Mononuclear cell (primary cell): Measurements from ENCODE around the gene ADAMTS4. TPM values are rescaled to one million over a fixed set of nuclear protein-coding genes. Genes with fewer than 3 reads are reported as not detected.

Source experiments
- H3K27me3 ChIP-seq: 2 replicates; pipeline ENCODE4 v1.6.0; 2011; ENCODE audit warnings: low read length, control low read depth; ENCODE audit not compliant: insufficient read depth
- H3K4me1 ChIP-seq: 2 replicates; pipeline ENCODE4 v1.5.1; 2011; ENCODE audit warnings: mild to moderate bottlenecking, low read length, control low read depth; ENCODE audit not compliant: insufficient read depth
- H3K4me3 ChIP-seq: 2 replicates; pipeline ENCODE4 v1.5.1; 2011; ENCODE audit warnings: mild to moderate bottlenecking, low read length, moderate library complexity
- H3K9me3 ChIP-seq: 2 replicates; pipeline ENCODE4 v1.5.1; 2011; ENCODE audit warnings: low read depth, mild to moderate bottlenecking, control low read depth, low read length
- total RNA-seq: library from RNA; depleted of rRNA; stranded (reverse); fragments of >200 nt; gene quantifications from one replicate; pipeline ENCODE4 v1.2.3, GENCODE V29; 2012

The ADAMTS4 gene
- total RNA-seq, 1 donor, result 0.21 TPM

GRCh38 chr1:161209790-161210409 is 11.0 kb upstream of the ADAMTS4 start:
- Histone ChIP-seq H3K4me3 (no peak overlapping the region), H3K9me3 (no peaks in the 10 kb centered on the region), H3K27me3 (no peaks in the 10 kb centered on the region), H3K4me1 (peaks cover 39% of the 10 kb centered on the region)

GRCh38 chr1:161207173-161207572 is 8.3 kb upstream of the ADAMTS4 start:
- H3K9me3 ChIP-seq, result no peaks in the 10 kb centered on the region
- H3K27me3 ChIP-seq, result no peaks in the 10 kb centered on the region
- peaks cover 35% of the 10 kb centered on the region for H3K4me1 ChIP-seq
- H3K4me3 ChIP-seq, result no peak overlapping the region

- Histone ChIP-seq H3K4me1 (peaks cover 39% of the 10 kb centered on the region), H3K27me3 (no peaks in the 10 kb centered on the region), H3K9me3 (no peaks in the 10 kb centered on the region), H3K4me3 (no peak overlapping the region)
Measured at GRCh38 chr1:161206411-161207140, 7.7 kb upstream of the ADAMTS4 start.

- no peaks in the 10 kb centered on the region for H3K9me3 ChIP-seq
- H3K4me1 ChIP-seq, result peaks cover 42% of the 10 kb centered on the region
- H3K27me3 ChIP-seq, result no peaks in the 10 kb centered on the region
- H3K4me3 ChIP-seq, result peak within 1 kb of the TSS; percentile 90
Measured at GRCh38 chr1:161201836-161202712, 3.2 kb upstream of the ADAMTS4 start, which contains the start of gene NDUFS2. TSS of gene NDUFS2 (plus strand) at chr1:161202367. CDS start at chr1:161202386, 19 bp downstream.

- Histone ChIP-seq H3K4me1 (peaks cover 42% of the 10 kb centered on the region), H3K9me3 (no peaks in the 10 kb centered on the region), H3K4me3 (peak overlapping the region; percentile 90), H3K27me3 (no peaks in the 10 kb centered on the region)
Measured at GRCh38 chr1:161200992-161201835, 2.4 kb upstream of the ADAMTS4 start.

- Histone ChIP-seq H3K4me1 (peaks cover 46% of the 10 kb centered on the region), H3K4me3 (no peak overlapping the region), H3K9me3 (no peaks in the 10 kb centered on the region), H3K27me3 (no peaks in the 10 kb centered on the region)
Measured at GRCh38 chr1:161200421-161200991, 1.7 kb upstream of the ADAMTS4 start.

GRCh38 chr1:161199506-161200139 is 769 bp upstream of the ADAMTS4 start:
- Histone ChIP-seq H3K4me3 (no peak overlapping the region), H3K27me3 (no peaks in the 10 kb centered on the region), H3K4me1 (peaks cover 51% of the 10 kb centered on the region), H3K9me3 (no peaks in the 10 kb centered on the region)

GRCh38 chr1:161198194-161198896 is 509 bp downstream of the ADAMTS4 start:
- Histone ChIP-seq H3K27me3 (no peaks in the 10 kb centered on the region), H3K9me3 (no peaks in the 10 kb centered on the region), H3K4me1 (peaks cover 59% of the 10 kb centered on the region)

GRCh38 chr1:161197560-161198193 is 1.2 kb downstream of the ADAMTS4 start:
- peaks cover 59% of the 10 kb centered on the region for H3K4me1 ChIP-seq
- no peaks in the 10 kb centered on the region for H3K9me3 ChIP-seq
- H3K4me3 ChIP-seq, result no peak overlapping the region
- H3K27me3 ChIP-seq, result no peaks in the 10 kb centered on the region

More at GRCh38 chr1:161198194-161198896, 509 bp downstream of the ADAMTS4 start:
- H3K4me3 ChIP-seq, result no peak overlapping the region

GRCh38 chr1:161196521-161197451 is 2.1 kb downstream of the ADAMTS4 start:
- no peaks in the 10 kb centered on the region for H3K27me3 ChIP-seq
- peaks cover 63% of the 10 kb centered on the region for H3K4me1 ChIP-seq

GRCh38 chr1:161196111-161196510 is 2.7 kb downstream of the ADAMTS4 start:
- H3K27me3 ChIP-seq, result no peaks in the 10 kb centered on the region
- no peak overlapping the region for H3K4me3 ChIP-seq
- no peaks in the 10 kb centered on the region for H3K9me3 ChIP-seq
- peaks cover 56% of the 10 kb centered on the region for H3K4me1 ChIP-seq

More at GRCh38 chr1:161196521-161197451, 2.1 kb downstream of the ADAMTS4 start:
- H3K4me3 ChIP-seq, result no peak overlapping the region
- H3K9me3 ChIP-seq, result no peaks in the 10 kb centered on the region

- H3K27me3 ChIP-seq, result no peaks in the 10 kb centered on the region
- H3K4me3 ChIP-seq, result no peak overlapping the region
- H3K4me1 ChIP-seq, result peaks cover 46% of the 10 kb centered on the region
- no peaks in the 10 kb centered on the region for H3K9me3 ChIP-seq
Measured at GRCh38 chr1:161195171-161195570, 3.7 kb downstream of the ADAMTS4 start.
